Measurements from ENCODE around the gene GRHPR.

The GRHPR gene

GRCh38 chr9:37446401-37446800, 23.9 kb downstream of the GRHPR start:
- no peak for DNase-seq (ENCODE audit: low read depth in 1 of 2, low spot score in 1 of 2)
- Histone ChIP-seq H3K27ac (replicated peaks) (no peak overlapping the region), H3K4me3 (replicated peaks; ENCODE audit: insufficient read depth, low read length) (no peak overlapping the region), H3K27me3 (ENCODE audit: insufficient read depth, poor library complexity, severe bottlenecking) (no peaks in the 10 kb centered on the region)
- TF ChIP-seq REST (IDR thresholded peaks at IDR 0.05; ENCODE audit: insufficient replicate concordance, low read depth) (no peak), POLR2AphosphoS5 (IDR thresholded peaks at IDR 0.05; ENCODE audit: low read depth) (no peak), CTCF (IDR thresholded peaks at IDR 0.05; ENCODE audit: insufficient read depth, low read length) (no peak)

- H3K4me3 ChIP-seq (replicated peaks; ENCODE audit: insufficient read depth, low read length) = no peak overlapping the region
- TF ChIP-seq SPI1 (IDR thresholded peaks at IDR 0.05; ENCODE audit: borderline replicate concordance, low read depth) (no peak), REST (IDR thresholded peaks at IDR 0.05; ENCODE audit: insufficient replicate concordance, low read depth) (no peak), POLR2AphosphoS5 (IDR thresholded peaks at IDR 0.05; ENCODE audit: low read depth) (no peak), GABPA (IDR thresholded peaks at IDR 0.05; ENCODE audit: low read depth) (no peak), CTCF (IDR thresholded peaks at IDR 0.05; ENCODE audit: insufficient read depth, low read length) (no peak)
- H3K27ac ChIP-seq (replicated peaks) = no peak overlapping the region
- no peaks in the 10 kb centered on the region for H3K27me3 ChIP-seq (ENCODE audit: insufficient read depth, poor library complexity, severe bottlenecking)
- DNase-seq (ENCODE audit: low read depth in 1 of 2, low spot score in 1 of 2) = no peak
Observed at GRCh38 chr9:37447111-37447510, 24.6 kb downstream of the GRHPR start.

- Histone ChIP-seq H3K27me3 (ENCODE audit: insufficient read depth, poor library complexity, severe bottlenecking) (no peaks in the 10 kb centered on the region), H3K4me3 (replicated peaks; ENCODE audit: insufficient read depth, low read length) (no peak overlapping the region), H3K27ac (replicated peaks) (no peak overlapping the region)
- TF ChIP-seq GABPA (IDR thresholded peaks at IDR 0.05; ENCODE audit: low read depth) = no peak
- no peak for TF ChIP-seq REST (IDR thresholded peaks at IDR 0.05; ENCODE audit: insufficient replicate concordance, low read depth)
- no peak for TF ChIP-seq CTCF (IDR thresholded peaks at IDR 0.05; ENCODE audit: insufficient read depth, low read length)
- no peak for DNase-seq (ENCODE audit: low read depth in 1 of 2, low spot score in 1 of 2)
Observed at GRCh38 chr9:37449862-37450632, 27.6 kb downstream of the GRHPR start.

Data from HL-60 (cell line).